LNCAP (cell line): ENCODE measurements around the gene RBBP5.

Source experiments
- CTCF ChIP-seq: fragments of 450-650 bp; IDR thresholded peaks from 2 replicates; pipeline ENCODE4 v1.5.1; 2017; ENCODE audit warnings: mild to moderate bottlenecking

RBBP5 gene

GRCh38 chr1:205061227-205061626 lies 60.6 kb downstream of the RBBP5 start:
- TF ChIP-seq CTCF: no peak

- TF ChIP-seq CTCF: no peak
Measured at GRCh38 chr1:205060746-205061145, 61.0 kb downstream of the RBBP5 start.

GRCh38 chr1:205059660-205060059 lies 62.1 kb downstream of the RBBP5 start:
- no peak for TF ChIP-seq CTCF

GRCh38 chr1:205058853-205059252 lies 62.9 kb downstream of the RBBP5 start:
- no peak for TF ChIP-seq CTCF

GRCh38 chr1:205057808-205058575 lies 63.8 kb downstream of the RBBP5 start:
- no peak for TF ChIP-seq CTCF

GRCh38 chr1:205056956-205057568 lies 64.7 kb downstream of the RBBP5 start:
- no peak for TF ChIP-seq CTCF

GRCh38 chr1:205056188-205056611 lies 65.6 kb downstream of the RBBP5 start:
- no peak for TF ChIP-seq CTCF
